GM23338 (cell line): ENCODE measurements around the gene CENPB. TPM values are rescaled to one million over a fixed set of nuclear protein-coding genes. Genes with fewer than 3 reads are reported as not detected.

Experiments
- ATAC-seq: fragments of 200-7000 bp; cut with Tn5 transposase; 3 replicates; pipeline ENCODE4 v1.9.1; 2020
- DNase-seq: peaks from one replicate; pipeline ENCODE4 v3.0.0-alpha.2; 2015; ENCODE audit warnings: low spot score
- H2AFZ ChIP-seq: fragments of 200-600 bp; sonication (generic); 2 replicates; pipeline ENCODE4 v1.8.0; 2016; ENCODE audit warnings: antibody characterized with exemption, mild to moderate bottlenecking, moderate library complexity
- H3F3A ChIP-seq: fragments of 200-600 bp; sonication (generic); replicated peaks from 2 replicates; pipeline ENCODE4 v1.8.0; 2017; ENCODE audit warnings: antibody characterized with exemption, mixed run types, low read depth
- H3K27ac ChIP-seq: fragments of 200-600 bp; sonication (generic); 2 replicates; pipeline ENCODE4 v1.6.1; 2016; ENCODE audit warnings: low read depth
- H3K27me3 ChIP-seq: fragments of 200-600 bp; sonication (generic); 2 replicates; pipeline ENCODE4 v1.8.0; 2016; ENCODE audit warnings: mild to moderate bottlenecking, mixed run types, moderate library complexity; ENCODE audit not compliant: insufficient read depth
- H3K36me3 ChIP-seq: fragments of 200-600 bp; sonication (generic); 2 replicates; pipeline ENCODE4 v1.8.0; 2016; ENCODE audit warnings: mild to moderate bottlenecking; ENCODE audit not compliant: insufficient read depth
- H3K4me1 ChIP-seq: fragments of 200-600 bp; sonication (generic); 2 replicates; pipeline ENCODE4 v1.8.0; 2016; ENCODE audit warnings: mild to moderate bottlenecking, moderate library complexity; ENCODE audit not compliant: insufficient read depth
- H3K4me2 ChIP-seq: fragments of 200-600 bp; sonication (generic); 2 replicates; pipeline ENCODE4 v1.7.1; 2017; ENCODE audit warnings: mixed run types
- H3K4me3 ChIP-seq: fragments of 200-600 bp; sonication (generic); 2 replicates; pipeline ENCODE4 v1.6.1; 2016; ENCODE audit warnings: mixed run types
- H3K79me2 ChIP-seq: fragments of 200-600 bp; sonication (generic); replicated peaks from 2 replicates; pipeline ENCODE4 v1.8.0; 2017; ENCODE audit warnings: mild to moderate bottlenecking; ENCODE audit not compliant: insufficient read depth
- H3K9me2 ChIP-seq: fragments of 200-600 bp; sonication (generic); 2 replicates; pipeline ENCODE4 v1.8.0; 2017; ENCODE audit not compliant: insufficient read depth
- H4K20me1 ChIP-seq: fragments of 200-600 bp; sonication (generic); replicated peaks from 2 replicates; pipeline ENCODE4 v1.8.0; 2017; ENCODE audit warnings: mild to moderate bottlenecking; ENCODE audit not compliant: insufficient read depth
- H3K27ac Mint-ChIP-seq: 2 replicates; pipeline ENCODE4 v1.8.0; 2020; ENCODE audit warnings: inconsistent platforms, mild to moderate bottlenecking, moderate library complexity, mixed read lengths
- H3K27me3 Mint-ChIP-seq: 3 replicates; pipeline ENCODE4 v1.8.0; 2022; ENCODE audit warnings: low read depth, mild to moderate bottlenecking, moderate library complexity, mixed read lengths, inconsistent platforms; ENCODE audit not compliant: insufficient read depth, poor library complexity
- H3K36me3 Mint-ChIP-seq: 3 replicates; pipeline ENCODE4 v1.8.0; 2021; ENCODE audit warnings: low read depth, mild to moderate bottlenecking, inconsistent platforms, moderate library complexity, mixed read lengths
- H3K4me1 Mint-ChIP-seq: 3 replicates; pipeline ENCODE4 v1.8.0; 2020; ENCODE audit warnings: mild to moderate bottlenecking, inconsistent platforms, mixed read lengths
- H3K4me3 Mint-ChIP-seq: 3 replicates; pipeline ENCODE4 v1.8.0; 2021; ENCODE audit warnings: moderate library complexity, mild to moderate bottlenecking, inconsistent platforms, mixed read lengths
- H3K9me3 Mint-ChIP-seq: 3 replicates; pipeline ENCODE4 v1.8.0; 2020; ENCODE audit warnings: moderate library complexity, mild to moderate bottlenecking, inconsistent platforms, mixed read lengths
- CTCF ChIP-seq, 2 experiments: fragments of 200-600 bp in 1 of 2; sonication (generic) in 1 of 2; conservative IDR thresholded peaks; 2 replicates each; pipeline versions ENCODE4 v1.5.1 to v1.6.1; 2016 to 2017; ENCODE audit warnings: antibody characterized with exemption in 2 of 2, low read depth in 2 of 2, mild to moderate bottlenecking in 2 of 2, moderate library complexity in 1 of 2
- EZH2 ChIP-seq: fragments of 200-600 bp; sonication (generic); IDR thresholded peaks from one replicate; pipeline ENCODE4 v1.8.0; 2017; ENCODE audit warnings: antibody characterized with exemption, mild to moderate bottlenecking, low read depth; ENCODE audit not compliant: unreplicated experiment
- JUNB ChIP-seq: IDR thresholded peaks from one replicate; pipeline ENCODE4 v1.6.1; 2016; ENCODE audit warnings: antibody characterized with exemption; ENCODE audit not compliant: unreplicated experiment
- NANOG ChIP-seq: IDR thresholded peaks from 2 replicates; pipeline ENCODE4 v1.6.1; 2016; ENCODE audit warnings: antibody characterized with exemption, borderline replicate concordance
- POLR2AphosphoS5 ChIP-seq: IDR thresholded peaks from 2 replicates; pipeline ENCODE4 v1.6.1; 2016; ENCODE audit warnings: antibody characterized with exemption, low read depth
- REST ChIP-seq: IDR thresholded peaks from one replicate; pipeline ENCODE4 v1.6.1; 2018; ENCODE audit warnings: antibody characterized with exemption; ENCODE audit not compliant: unreplicated experiment
- STAT1 ChIP-seq: IDR thresholded peaks from one replicate; pipeline ENCODE4 v1.6.1; 2016; ENCODE audit warnings: antibody characterized with exemption; ENCODE audit not compliant: unreplicated experiment
- ZNF114 ChIP-seq: fragments of 250-450 bp; sonication (Bioruptor Pico); IDR thresholded peaks from 2 replicates; pipeline ENCODE4 v1.5.0; 2020; ENCODE audit warnings: mild to moderate bottlenecking, moderate library complexity
- polyA plus RNA-seq: library from polyadenylated mRNA; unstranded; fragments of >200 nt; fragmentation: Nextera tagmentation; extraction: Ambion mirVana; gene quantifications from 2 replicates; pipeline ENCODE4 v1.2.1, GENCODE V29; 2016
- total RNA-seq: library from RNA; depleted of rRNA; stranded (reverse); fragments of >200 nt; shearing (Covaris generic); gene quantifications from 2 replicates; pipeline ENCODE4 v1.2.3, GENCODE V29; 2014
- TF ChIP-seq, protein P1 (sequence below): fragments of 250-450 bp; sonication (Bioruptor Pico); IDR thresholded peaks from 2 replicates; pipeline ENCODE4 v1.5.0; 2020; ENCODE audit warnings: mild to moderate bottlenecking, moderate library complexity

Gene CENPB
- total and polyA plus RNA-seq, 2 experiments from 2014 or later = 10.8 to 52.1 TPM

DNA sequence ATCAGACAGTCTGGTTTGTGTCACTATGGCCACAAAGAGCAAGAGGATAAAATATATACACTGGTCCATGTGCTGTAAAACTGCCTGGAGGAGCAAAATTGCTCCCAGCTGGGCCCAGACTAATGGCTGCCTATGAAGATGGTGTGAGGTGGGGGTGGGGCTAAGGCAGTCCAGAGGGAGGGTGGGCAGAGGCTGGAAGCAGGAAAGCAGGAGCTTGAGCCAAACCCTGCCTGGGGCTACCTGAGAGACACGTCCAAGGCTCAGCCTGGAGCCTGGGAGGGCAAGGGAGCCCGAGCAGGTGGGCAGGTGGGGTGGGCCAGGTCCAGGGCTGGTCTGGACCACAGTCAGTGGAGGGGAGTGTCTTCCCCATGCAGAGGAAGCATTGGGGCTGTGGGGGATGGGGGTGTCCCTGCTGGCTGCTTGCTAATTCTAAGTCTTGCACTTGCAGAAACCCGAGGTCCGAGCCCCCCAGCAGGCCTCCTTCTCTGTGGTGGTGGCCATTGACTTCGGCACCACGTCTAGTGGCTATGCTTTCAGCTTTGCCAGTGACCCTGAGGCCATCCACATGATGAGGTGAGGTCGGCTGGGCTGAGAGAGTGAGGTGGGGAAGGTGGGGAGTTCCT is 44.6 kb downstream of the CENPB start:
- H3K9me2 ChIP-seq = no peaks in the 10 kb centered on the region
- Mint-ChIP-seq H3K4me1 (peaks cover 31% of the 10 kb centered on the region), H3K9me3 (no peaks in the 10 kb centered on the region), H3K4me3 (no peak overlapping the region), H3K27me3 (peaks cover 20% of the 10 kb centered on the region), H3K27ac (no peak overlapping the region), H3K36me3 (no peaks in the 10 kb centered on the region)
- H3K27me3 ChIP-seq = peaks cover 4% of the 10 kb centered on the region; the same call in 1 of the 2 replicates
- no peak for ATAC-seq
- no peaks in the 10 kb centered on the region for H3K36me3 ChIP-seq
- no peaks in the 10 kb centered on the region for H3F3A ChIP-seq
- no peak overlapping the region for H3K4me2 ChIP-seq
- H3K27ac ChIP-seq = no peak overlapping the region
- TF ChIP-seq JUNB = no peak
- no peak for TF ChIP-seq ZNF114
- H2AFZ ChIP-seq = no peak overlapping the region
- H3K4me3 ChIP-seq = no peak overlapping the region
- peaks cover 5% of the 10 kb centered on the region; the same call in 1 of the 2 replicates for H3K4me1 ChIP-seq
- no peaks in the 10 kb centered on the region for H4K20me1 ChIP-seq
- H3K79me2 ChIP-seq = no peaks in the 10 kb centered on the region
- no peak for DNase-seq

DNA sequence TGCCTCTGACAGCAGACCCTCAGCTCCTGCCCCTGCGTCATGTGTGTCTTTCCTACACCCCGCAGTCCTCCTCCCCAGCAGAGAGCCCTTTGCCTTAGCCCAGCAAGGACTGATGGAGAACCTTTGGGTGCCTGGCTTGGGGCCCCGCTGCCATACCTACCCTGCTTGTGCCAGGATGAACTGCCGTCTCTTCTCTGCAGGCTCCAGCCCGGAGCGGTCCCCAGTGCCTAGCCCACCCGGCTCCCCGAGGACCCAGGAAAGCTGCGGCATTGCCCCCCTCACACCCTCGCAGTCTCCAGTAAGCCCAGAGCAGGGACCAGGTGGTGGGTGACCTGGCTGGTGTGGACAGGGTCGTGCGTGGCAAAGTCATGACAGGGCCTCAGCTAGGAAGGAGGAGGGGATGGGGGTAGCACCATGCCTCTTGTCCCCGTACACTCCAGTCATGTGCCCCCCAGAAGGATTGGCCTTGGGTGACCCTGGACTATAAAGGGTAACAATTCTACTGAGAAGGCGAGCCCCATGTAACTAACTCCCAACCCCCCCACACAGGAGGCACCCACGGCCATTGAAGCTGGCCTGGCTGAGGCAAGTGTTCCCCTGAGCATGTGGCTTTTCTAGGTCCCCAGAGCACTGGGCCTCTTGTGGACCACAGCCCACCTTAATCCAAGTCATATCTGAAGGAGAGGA is 45.8 kb downstream of the CENPB start:
- H3K9me2 ChIP-seq = no peaks in the 10 kb centered on the region
- peaks cover 18% of the 10 kb centered on the region for H3K27me3 Mint-ChIP-seq
- peaks cover 3% of the 10 kb centered on the region; the same call in 1 of the 2 replicates for H3K4me1 ChIP-seq
- no peaks in the 10 kb centered on the region for H3K79me2 ChIP-seq
- ATAC-seq (no peak), DNase-seq (no peak)
- no peak overlapping the region for H3K27ac ChIP-seq
- no peak overlapping the region for H3K4me3 ChIP-seq
- no peak overlapping the region for H3K27ac Mint-ChIP-seq
- H3K36me3 Mint-ChIP-seq = no peaks in the 10 kb centered on the region
- no peaks in the 10 kb centered on the region for H3K9me3 Mint-ChIP-seq
- H2AFZ ChIP-seq = no peak overlapping the region
- H3K27me3 ChIP-seq = no peaks in the 10 kb centered on the region
- H3F3A ChIP-seq = no peaks in the 10 kb centered on the region
- H4K20me1 ChIP-seq = no peaks in the 10 kb centered on the region
- no peak overlapping the region for H3K4me2 ChIP-seq
- no peaks in the 10 kb centered on the region for H3K36me3 ChIP-seq
- H3K4me1 Mint-ChIP-seq = peaks cover 28% of the 10 kb centered on the region
- H3K4me3 Mint-ChIP-seq = no peak overlapping the region
- TF ChIP-seq STAT1 (no peak), CTCF (conservative IDR thresholded peaks at IDR 0.05; ENCODE audit: low read depth in 2 of 2) (no peak), REST (no peak), JUNB (no peak), POLR2AphosphoS5 (no peak), NANOG (no peak), EZH2 (no peak), ZNF114 (no peak)
- TF ChIP-seq, protein P1, sequence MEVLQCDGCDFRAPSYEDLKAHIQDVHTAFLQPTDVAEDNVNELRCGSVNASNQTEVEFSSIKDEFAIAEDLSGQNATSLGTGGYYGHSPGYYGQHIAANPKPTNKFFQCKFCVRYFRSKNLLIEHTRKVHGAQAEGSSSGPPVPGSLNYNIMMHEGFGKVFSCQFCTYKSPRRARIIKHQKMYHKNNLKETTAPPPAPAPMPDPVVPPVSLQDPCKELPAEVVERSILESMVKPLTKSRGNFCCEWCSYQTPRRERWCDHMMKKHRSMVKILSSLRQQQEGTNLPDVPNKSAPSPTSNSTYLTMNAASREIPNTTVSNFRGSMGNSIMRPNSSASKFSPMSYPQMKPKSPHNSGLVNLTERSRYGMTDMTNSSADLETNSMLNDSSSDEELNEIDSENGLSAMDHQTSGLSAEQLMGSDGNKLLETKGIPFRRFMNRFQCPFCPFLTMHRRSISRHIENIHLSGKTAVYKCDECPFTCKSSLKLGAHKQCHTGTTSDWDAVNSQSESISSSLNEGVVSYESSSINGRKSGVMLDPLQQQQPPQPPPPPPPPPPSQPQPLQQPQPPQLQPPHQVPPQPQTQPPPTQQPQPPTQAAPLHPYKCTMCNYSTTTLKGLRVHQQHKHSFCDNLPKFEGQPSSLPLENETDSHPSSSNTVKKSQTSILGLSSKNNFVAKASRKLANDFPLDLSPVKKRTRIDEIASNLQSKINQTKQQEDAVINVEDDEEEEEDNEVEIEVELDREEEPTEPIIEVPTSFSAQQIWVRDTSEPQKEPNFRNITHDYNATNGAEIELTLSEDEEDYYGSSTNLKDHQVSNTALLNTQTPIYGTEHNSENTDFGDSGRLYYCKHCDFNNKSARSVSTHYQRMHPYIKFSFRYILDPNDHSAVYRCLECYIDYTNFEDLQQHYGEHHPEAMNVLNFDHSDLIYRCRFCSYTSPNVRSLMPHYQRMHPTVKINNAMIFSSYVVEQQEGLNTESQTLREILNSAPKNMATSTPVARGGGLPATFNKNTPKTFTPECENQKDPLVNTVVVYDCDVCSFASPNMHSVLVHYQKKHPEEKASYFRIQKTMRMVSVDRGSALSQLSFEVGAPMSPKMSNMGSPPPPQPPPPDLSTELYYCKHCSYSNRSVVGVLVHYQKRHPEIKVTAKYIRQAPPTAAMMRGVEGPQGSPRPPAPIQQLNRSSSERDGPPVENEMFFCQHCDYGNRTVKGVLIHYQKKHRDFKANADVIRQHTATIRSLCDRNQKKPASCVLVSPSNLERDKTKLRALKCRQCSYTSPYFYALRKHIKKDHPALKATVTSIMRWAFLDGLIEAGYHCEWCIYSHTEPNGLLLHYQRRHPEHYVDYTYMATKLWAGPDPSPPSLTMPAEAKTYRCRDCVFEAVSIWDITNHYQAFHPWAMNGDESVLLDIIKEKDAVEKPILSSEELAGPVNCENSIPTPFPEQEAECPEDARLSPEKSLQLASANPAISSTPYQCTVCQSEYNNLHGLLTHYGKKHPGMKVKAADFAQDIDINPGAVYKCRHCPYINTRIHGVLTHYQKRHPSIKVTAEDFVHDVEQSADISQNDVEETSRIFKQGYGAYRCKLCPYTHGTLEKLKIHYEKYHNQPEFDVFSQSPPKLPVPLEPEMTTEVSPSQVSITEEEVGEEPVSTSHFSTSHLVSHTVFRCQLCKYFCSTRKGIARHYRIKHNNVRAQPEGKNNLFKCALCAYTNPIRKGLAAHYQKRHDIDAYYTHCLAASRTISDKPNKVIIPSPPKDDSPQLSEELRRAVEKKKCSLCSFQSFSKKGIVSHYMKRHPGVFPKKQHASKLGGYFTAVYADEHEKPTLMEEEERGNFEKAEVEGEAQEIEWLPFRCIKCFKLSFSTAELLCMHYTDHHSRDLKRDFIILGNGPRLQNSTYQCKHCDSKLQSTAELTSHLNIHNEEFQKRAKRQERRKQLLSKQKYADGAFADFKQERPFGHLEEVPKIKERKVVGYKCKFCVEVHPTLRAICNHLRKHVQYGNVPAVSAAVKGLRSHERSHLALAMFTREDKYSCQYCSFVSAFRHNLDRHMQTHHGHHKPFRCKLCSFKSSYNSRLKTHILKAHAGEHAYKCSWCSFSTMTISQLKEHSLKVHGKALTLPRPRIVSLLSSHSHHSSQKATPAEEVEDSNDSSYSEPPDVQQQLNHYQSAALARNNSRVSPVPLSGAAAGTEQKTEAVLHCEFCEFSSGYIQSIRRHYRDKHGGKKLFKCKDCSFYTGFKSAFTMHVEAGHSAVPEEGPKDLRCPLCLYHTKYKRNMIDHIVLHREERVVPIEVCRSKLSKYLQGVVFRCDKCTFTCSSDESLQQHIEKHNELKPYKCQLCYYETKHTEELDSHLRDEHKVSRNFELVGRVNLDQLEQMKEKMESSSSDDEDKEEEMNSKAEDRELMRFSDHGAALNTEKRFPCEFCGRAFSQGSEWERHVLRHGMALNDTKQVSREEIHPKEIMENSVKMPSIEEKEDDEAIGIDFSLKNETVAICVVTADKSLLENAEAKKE = no peak
